Frontal cortex (tissue), 4 donors: ENCODE measurements around the gene HPCAL1. TPM values are rescaled to one million over a fixed set of nuclear protein-coding genes. Genes with fewer than 3 reads are reported as not detected.
"Not testable (repeated sequence)": the region's sequence is repeated elsewhere in the genome, so short reads cannot be mapped to it uniquely, and the experiment has no call there.

Experiments used
- DNase-seq, 2 donors: peaks; one replicate each; pipeline ENCODE4 v3.0.0; 2012; ENCODE audit warnings: low spot score in 2 of 2
- FAIRE-seq: peaks from 2 replicates; lab custom pipeline; 2012; peaks lifted over from hg19 to GRCh38; lab: Jason Lieb, UNC
- total RNA-seq: library from RNA; depleted of rRNA; stranded (reverse); fragments of >200 nt; gene quantifications from one replicate; pipeline ENCODE4 v1.2.3, GENCODE V29; 2014
- donor health status: control.
- donor health status: control.
- donor health status: control.

Gene HPCAL1
- total RNA-seq, 1 donor from 2014 or later, result 26.5 TPM

DNA sequence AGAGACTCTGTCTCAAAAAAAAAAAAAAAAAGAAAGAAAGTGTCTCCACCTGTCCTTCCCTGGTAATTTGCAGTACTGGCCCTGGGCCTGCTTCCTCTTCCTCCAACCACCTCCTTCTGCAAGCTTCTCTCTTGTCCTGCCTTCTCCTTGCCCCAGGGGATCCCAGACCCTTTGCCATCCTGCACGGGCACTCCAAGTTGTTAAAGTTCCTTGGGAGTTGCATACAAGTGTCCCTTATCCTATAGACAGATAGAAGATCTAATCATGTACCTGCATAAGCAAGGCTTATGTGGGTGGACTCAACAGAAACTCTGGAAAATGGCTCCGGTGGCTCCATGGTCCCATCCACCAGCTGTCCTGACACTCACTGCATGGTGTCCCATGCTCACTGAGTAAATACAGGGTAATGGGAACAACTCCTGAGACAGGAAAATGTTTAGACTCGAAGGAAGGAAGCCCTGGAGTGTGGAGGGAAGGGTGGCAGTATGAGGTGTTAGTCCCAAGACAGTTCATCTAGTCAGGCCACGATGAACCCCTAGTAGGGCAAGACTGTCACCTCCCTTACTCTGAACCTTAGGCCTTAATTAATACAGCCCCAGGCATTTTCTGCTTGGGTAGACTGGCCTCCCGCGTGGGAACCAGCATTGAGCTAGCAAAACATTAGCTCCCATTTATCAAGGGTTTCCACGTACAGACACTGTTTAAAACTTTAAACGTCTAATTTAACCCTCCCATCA lies 128.3 kb downstream of the HPCAL1 start:
- FAIRE-seq, result no peak
- no peak for DNase-seq

DNA sequence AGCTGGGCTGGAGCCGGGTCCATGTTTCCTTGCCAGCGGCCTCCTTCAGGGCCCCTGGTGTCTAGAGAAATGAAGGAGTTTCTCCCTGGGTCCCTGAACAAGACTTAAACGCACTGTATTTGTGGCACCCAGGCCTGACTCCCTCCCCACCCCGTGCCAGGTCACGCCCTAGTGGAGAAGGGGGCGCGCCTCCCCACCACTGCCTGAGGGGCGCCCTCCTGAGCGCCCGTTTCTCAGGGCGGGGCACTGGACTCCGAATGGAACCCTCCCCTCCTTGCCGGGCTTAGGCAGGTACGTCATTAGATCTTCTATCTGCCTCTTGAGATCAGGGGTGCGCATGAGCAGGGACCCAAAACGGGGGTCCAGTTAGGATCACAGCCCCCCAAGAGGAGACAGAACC lies 129.1 kb downstream of the HPCAL1 start:
- DNase-seq, result no peak
- no peak for FAIRE-seq

- no peak for FAIRE-seq
- no peak for DNase-seq
Observed at GRCh38 chr2:10432311-10433181, 129.8 kb downstream of the HPCAL1 start.

DNA sequence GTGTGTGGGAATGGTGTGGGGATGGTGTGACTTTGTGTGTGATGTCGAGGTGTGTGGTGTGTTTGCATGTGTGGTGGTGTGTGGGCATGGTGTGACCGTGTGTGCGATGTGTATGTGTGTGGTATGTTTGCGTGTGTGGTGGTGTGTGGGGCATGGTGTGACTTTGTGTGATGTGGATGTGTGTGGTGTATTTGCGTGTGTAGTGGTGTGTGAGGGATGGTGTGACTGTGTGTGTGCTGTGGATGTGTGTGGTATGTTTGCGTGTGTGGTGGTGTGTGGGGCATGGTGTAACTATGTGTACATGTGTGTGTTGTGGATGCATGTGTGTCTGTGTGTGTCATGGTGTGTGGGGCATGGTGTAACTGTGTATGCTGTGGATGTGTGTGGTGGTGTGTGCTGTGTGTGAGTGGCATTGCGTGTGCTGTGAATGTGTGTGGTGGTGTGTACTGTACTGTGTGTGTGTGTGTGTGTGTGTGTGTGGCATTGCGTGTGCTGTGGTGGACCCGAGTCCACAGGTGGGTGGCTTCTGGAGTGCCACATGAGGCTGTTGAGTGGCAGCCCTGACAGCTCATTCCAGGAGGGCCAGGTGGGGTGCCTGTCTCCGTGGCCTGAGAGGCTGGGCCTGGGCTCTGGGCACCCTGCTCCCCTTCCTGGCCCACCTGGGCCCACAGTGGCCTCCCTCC lies 130.7 kb downstream of the HPCAL1 start:
- FAIRE-seq, result no peak
- DNase-seq, result no peak

DNA sequence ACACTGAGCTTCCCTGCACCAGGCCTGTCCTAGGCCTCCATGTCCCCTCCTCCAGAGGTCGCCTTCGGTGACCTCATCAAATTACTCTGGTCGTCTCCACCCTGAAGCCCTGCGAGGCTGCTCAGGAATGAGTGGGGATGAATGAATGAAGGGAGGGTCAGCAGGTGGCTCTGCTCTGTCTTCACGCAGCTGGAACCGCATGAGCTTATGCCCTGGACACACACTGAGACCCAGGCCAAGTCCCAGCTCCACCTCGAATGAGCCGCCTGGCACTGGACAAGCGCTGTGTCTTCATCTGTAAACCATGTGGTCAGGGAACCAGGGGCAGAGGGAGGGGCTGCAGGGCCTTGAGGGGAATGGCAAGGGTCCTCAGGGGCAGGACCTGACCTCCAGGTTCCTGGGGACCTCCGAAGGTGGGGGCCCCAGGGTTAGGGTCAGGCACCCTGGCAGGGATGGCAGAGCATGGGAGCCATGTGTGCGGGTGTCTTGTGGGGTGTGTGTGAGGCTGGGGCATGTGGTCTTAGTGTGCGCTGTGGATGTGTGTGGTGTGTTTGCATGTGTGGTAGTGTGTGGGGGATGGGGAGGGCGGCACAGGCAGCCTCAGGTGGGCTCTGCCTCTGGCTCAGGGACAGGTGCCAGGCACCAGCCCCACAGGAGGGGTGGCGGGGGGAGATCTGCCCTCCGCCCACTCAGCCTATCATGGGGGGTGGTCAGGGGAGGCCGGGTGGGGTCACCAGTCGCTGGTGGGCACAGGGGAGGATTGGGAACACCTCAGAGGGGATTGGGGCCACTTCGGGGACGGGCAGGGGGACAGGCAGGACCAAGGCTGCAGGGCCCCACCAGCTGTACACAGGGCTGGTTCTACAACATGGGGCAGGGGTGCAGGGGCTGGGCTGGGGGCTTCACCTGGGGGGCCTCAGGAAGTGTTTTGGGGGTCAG lies 131.5 kb downstream of the HPCAL1 start:
- DNase-seq (no peak), FAIRE-seq (no peak)

- peak; percentile 85 to 90 for DNase-seq
- no peak for FAIRE-seq
Observed at GRCh38 chr2:10434886-10435819, 132.4 kb downstream of the HPCAL1 start.

- FAIRE-seq (no peak), DNase-seq (no peak)
Observed at GRCh38 chr2:10435820-10436204, 133.1 kb downstream of the HPCAL1 start.

DNA sequence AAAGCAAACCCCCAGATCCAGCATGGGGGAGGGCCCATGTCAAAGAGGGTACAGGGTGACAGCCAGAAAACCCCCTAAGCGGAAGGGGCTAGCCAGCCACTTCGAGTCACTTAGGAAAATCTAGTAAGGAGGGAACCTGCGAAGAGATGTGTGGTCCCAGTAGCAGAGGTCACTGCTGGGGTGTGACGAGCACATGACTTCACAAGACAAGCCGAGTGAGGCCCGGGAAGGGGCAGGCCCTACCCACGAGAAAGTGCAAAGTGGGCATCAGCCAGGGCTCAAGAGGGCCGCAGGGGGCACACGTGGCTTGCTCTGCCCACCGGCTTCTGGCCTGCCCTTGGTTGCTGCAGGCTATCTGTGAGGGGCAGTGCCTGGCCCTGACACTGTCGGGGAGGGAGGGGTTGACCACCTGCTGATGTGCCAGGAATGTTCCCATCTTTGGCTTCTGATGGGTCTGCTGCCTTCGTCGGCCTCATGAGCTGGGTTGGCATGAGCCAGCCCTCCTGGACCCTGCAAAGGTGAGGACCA lies 133.9 kb downstream of the HPCAL1 start:
- DNase-seq, result no peak
- no peak for FAIRE-seq

- DNase-seq (no peak), FAIRE-seq (no peak)
Observed at GRCh38 chr2:10437806-10438205, 135.1 kb downstream of the HPCAL1 start.

GRCh38 chr2:10438688-10439087 lies 136.0 kb downstream of the HPCAL1 start:
- DNase-seq, result no peak
- FAIRE-seq, result no peak

GRCh38 chr2:10439185-10439879 lies 136.6 kb downstream of the HPCAL1 start:
- no peak for DNase-seq
- FAIRE-seq, result no peak

- FAIRE-seq, result no peak
- DNase-seq, result no peak
Observed at GRCh38 chr2:10439971-10440370, 137.3 kb downstream of the HPCAL1 start.

GRCh38 chr2:10440736-10441135 lies 138.0 kb downstream of the HPCAL1 start:
- no peak for FAIRE-seq
- no peak for DNase-seq

DNA sequence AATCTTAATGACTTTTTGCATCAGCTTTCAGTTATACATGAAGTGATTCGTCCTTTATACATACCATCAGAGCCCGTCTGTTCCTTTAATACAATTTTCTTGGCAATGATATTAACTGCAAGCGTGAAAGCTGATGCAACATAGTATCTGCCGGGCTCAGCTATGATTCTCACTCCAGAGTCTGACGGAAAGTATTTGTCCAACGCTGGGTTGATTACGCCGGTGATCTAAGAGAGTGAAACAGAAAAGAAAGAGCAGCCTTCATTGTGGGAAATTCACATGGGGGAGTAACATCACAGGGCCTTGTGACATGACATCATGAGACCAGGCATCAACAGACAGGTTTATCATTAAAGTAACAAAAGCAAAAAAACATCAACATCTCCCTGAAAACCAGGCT lies 139.2 kb downstream of the HPCAL1 start:
- no peak for FAIRE-seq

DNA sequence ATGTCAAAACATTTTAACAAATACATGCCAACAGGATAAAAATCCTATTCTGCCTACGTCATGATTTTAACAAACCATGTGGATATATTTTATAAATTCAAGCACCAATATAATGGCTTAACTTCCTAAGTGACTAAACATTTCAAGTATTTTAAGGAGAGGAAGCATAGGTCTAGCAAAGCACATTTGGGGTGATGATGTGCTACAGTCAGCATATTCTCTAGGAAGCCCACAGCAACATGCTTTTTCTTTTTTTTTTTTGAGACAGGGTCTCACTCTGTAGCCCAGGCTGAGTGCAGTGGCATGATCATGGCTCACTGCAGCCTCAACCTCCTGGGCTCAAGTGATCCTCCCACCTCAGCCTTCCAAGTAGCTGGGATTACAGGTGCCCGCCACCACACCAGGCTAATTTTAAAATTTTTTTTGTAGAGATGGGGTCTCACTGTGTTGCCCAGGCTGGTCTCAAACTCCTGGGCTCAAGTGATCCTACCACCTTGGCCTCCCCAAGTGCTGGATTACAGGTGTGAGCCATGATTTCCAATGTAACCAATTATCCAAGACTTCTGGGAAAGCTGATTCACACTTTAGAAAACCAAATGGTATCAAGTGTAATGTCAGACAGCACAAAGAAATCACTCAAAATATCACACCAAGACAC lies 139.9 kb downstream of the HPCAL1 start:
- not testable (repeated sequence) for FAIRE-seq

More for the DNA sequence above, 139.2 kb downstream of the HPCAL1 start:
- DNase-seq, result no peak

GRCh38 chr2:10444463-10444862 lies 141.8 kb downstream of the HPCAL1 start:
- no peak for FAIRE-seq
- no peak for DNase-seq

More for the DNA sequence above, 139.9 kb downstream of the HPCAL1 start:
- DNase-seq, result not testable (repeated sequence)

DNA sequence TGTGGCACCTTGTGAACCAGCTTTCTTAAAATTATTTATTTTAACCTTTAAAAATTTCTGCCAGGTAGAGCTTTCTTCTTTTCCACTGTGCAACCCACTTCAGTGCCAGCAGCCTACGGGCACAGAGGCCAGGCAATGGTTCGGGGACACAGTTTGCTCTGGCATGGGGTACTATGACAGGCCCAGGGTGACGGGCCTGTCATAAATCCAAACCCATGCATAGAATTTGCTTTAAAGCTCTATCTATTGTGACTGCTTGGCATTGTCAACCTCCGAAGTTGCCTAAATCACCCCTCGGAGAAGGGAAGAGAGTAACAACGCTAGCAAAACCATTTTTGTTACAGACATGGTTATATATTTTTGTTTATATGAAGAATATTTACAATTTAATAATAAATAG lies 143.9 kb downstream of the HPCAL1 start:
- FAIRE-seq (no peak), DNase-seq (no peak)
